ENCODE data around the gene GRIA4. TPM values are rescaled to one million over a fixed set of nuclear protein-coding genes. Genes with fewer than 3 reads are reported as not detected.
A peak's percentile ranks its signal among the peaks of the same experiment; 100 is the strongest.

Gene GRIA4
- total and polyA plus RNA-seq, 2 donors (not counting 1 experiment from before 2014, with no cell fraction given), result 0.15 to 0.50 TPM

DNA sequence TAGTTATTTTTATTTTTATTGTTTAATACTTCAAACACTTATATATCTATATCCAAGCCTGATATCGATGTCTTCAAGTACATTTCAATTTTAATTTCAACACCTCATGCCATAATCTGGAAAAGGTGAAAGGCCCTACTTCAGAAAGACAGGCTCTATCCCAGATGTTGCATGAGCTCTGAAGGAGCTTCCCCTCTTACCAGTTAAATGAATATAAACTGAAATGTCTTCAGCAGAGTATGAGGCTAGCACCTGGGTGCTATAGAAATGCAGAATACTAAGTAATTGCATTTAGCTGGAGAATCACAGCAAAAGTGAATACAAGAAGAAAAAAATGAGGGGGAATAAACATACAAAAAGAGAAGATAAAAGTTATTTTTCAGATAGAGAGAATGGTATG, 11.5 kb upstream of the GRIA4 start:
- Histone ChIP-seq H3K9ac (ENCODE audit: insufficient read depth, low read length) (no peak overlapping the region), H4K20me1 (ENCODE audit: control insufficient read depth, extremely low read depth, insufficient read depth, low read length) (no peaks in the 10 kb centered on the region), H3K4me1 (ENCODE audit: control insufficient read depth, extremely low read depth, insufficient read depth, low read length) (no peaks in the 10 kb centered on the region), H3K36me3 (ENCODE audit: control insufficient read depth, insufficient read depth, low read length) (no peaks in the 10 kb centered on the region), H3K79me2 (ENCODE audit: control insufficient read depth, insufficient read depth, low read length) (no peaks in the 10 kb centered on the region), H3K4me3 (replicated peaks in 1 of 4; ENCODE audit: control extremely low read depth in 1 of 4, insufficient read depth in 1 of 4, low read depth in 3 of 4, low read length in 4 of 4) (no peak overlapping the region), H2AFZ (ENCODE audit: low read length) (no peak overlapping the region), H3K4me2 (ENCODE audit: extremely low read depth, insufficient read depth, low read length) (no peak overlapping the region), H3K9me3 (ENCODE audit: control insufficient read depth, insufficient read depth, low read depth, low read length) (no peaks in the 10 kb centered on the region), H3K27ac (ENCODE audit: insufficient read depth, low read length) (no peak overlapping the region), H3K27me3 (ENCODE audit: control insufficient read depth, insufficient read depth, low read length) (no peaks in the 10 kb centered on the region)
- TF ChIP-seq, protein P1, sequence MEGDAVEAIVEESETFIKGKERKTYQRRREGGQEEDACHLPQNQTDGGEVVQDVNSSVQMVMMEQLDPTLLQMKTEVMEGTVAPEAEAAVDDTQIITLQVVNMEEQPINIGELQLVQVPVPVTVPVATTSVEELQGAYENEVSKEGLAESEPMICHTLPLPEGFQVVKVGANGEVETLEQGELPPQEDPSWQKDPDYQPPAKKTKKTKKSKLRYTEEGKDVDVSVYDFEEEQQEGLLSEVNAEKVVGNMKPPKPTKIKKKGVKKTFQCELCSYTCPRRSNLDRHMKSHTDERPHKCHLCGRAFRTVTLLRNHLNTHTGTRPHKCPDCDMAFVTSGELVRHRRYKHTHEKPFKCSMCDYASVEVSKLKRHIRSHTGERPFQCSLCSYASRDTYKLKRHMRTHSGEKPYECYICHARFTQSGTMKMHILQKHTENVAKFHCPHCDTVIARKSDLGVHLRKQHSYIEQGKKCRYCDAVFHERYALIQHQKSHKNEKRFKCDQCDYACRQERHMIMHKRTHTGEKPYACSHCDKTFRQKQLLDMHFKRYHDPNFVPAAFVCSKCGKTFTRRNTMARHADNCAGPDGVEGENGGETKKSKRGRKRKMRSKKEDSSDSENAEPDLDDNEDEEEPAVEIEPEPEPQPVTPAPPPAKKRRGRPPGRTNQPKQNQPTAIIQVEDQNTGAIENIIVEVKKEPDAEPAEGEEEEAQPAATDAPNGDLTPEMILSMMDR (conservative IDR thresholded peaks at IDR 0.05 in 1 of 2, IDR thresholded peaks at IDR 0.05 in 1 of 2; ENCODE audit: low read depth in 1 of 2, low read length in 2 of 2), result no peak
- TF ChIP-seq EZH2 (IDR thresholded peaks at IDR 0.05; ENCODE audit: low read length, missing control alignments), result no peak
- no peak for DNase-seq (ENCODE audit: low read depth in 2 of 2)

DNA sequence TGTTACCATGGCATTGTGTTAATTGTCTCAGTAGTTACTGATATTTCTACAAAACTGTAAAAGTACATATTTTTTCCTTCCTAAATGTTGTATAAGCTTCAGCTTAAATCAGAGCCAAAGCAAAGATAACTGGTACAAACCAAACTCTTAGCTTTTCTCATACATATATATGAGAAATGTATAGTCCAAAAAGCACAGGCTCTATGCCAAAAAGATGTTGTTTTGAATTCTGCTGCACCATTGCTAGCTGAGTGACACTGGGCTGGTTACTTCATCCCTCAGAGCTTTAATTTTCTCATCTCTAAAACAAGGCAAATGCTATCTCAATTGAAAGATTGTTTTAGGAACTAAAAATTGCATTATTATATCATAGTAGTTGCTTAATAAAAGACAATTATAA, 6.7 kb upstream of the GRIA4 start:
- Histone ChIP-seq H3K9me3 (ENCODE audit: control insufficient read depth, insufficient read depth, low read depth, low read length) (no peaks in the 10 kb centered on the region), H3K79me2 (ENCODE audit: control insufficient read depth, insufficient read depth, low read length) (no peaks in the 10 kb centered on the region), H2AFZ (ENCODE audit: low read length) (no peak overlapping the region), H4K20me1 (ENCODE audit: control insufficient read depth, extremely low read depth, insufficient read depth, low read length) (no peaks in the 10 kb centered on the region), H3K4me3 (replicated peaks in 1 of 4; ENCODE audit: control extremely low read depth in 1 of 4, insufficient read depth in 1 of 4, low read depth in 3 of 4, low read length in 4 of 4) (no peak overlapping the region), H3K9ac (ENCODE audit: insufficient read depth, low read length) (no peak overlapping the region), H3K4me1 (ENCODE audit: control insufficient read depth, extremely low read depth, insufficient read depth, low read length) (no peaks in the 10 kb centered on the region), H3K4me2 (ENCODE audit: extremely low read depth, insufficient read depth, low read length) (no peak overlapping the region), H3K27me3 (ENCODE audit: control insufficient read depth, insufficient read depth, low read length) (no peaks in the 10 kb centered on the region), H3K36me3 (ENCODE audit: control insufficient read depth, insufficient read depth, low read length) (no peaks in the 10 kb centered on the region), H3K27ac (ENCODE audit: insufficient read depth, low read length) (no peak overlapping the region)
- no peak for DNase-seq (ENCODE audit: low read depth in 2 of 2)
- TF ChIP-seq EZH2 (IDR thresholded peaks at IDR 0.05; ENCODE audit: low read length, missing control alignments), result no peak
- TF ChIP-seq, protein P1 (conservative IDR thresholded peaks at IDR 0.05 in 1 of 2, IDR thresholded peaks at IDR 0.05 in 1 of 2; ENCODE audit: low read depth in 1 of 2, low read length in 2 of 2), result no peak

DNA sequence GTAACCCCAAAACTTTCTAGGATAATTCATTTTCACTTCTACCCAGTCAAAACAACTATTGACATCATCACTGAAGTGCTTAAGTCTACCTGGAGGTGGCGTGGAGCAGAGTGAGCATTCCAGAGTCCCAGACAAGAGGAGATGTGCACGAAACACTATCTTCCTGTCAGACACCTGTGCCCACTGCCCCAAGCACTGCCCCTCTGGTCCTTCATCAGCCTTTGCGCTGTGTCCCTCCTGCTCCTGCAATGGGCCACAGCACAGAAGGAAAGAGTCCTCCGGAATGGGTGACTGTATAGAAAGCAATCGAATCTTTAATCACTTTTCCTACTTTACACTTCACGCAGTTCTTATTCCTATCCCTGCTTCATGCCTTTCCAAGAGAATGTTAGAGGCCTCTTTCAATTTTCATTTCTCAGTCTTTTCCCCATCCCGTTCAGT, 512 bp upstream of the GRIA4 start:
- Histone ChIP-seq H3K27me3 (ENCODE audit: control insufficient read depth, insufficient read depth, low read length) (peaks cover 5% of the 10 kb centered on the region), H3K9ac (ENCODE audit: insufficient read depth, low read length) (no peak overlapping the region), H3K79me2 (ENCODE audit: control insufficient read depth, insufficient read depth, low read length) (no peaks in the 10 kb centered on the region), H4K20me1 (ENCODE audit: control insufficient read depth, extremely low read depth, insufficient read depth, low read length) (no peaks in the 10 kb centered on the region), H2AFZ (ENCODE audit: low read length) (no peak overlapping the region), H3K4me2 (ENCODE audit: extremely low read depth, insufficient read depth, low read length) (peak overlapping the region; percentile 93), H3K36me3 (ENCODE audit: control insufficient read depth, insufficient read depth, low read length) (no peaks in the 10 kb centered on the region), H3K4me1 (ENCODE audit: control insufficient read depth, extremely low read depth, insufficient read depth, low read length) (peaks cover 6% of the 10 kb centered on the region), H3K4me3 (replicated peaks in 1 of 4; ENCODE audit: control extremely low read depth in 1 of 4, insufficient read depth in 1 of 4, low read depth in 3 of 4, low read length in 4 of 4) (peak overlapping the region in 1 of 4 experiments; percentile 23), H3K27ac (ENCODE audit: insufficient read depth, low read length) (no peak overlapping the region), H3K9me3 (ENCODE audit: control insufficient read depth, insufficient read depth, low read depth, low read length) (no peaks in the 10 kb centered on the region)
- DNase-seq (ENCODE audit: low read depth in 2 of 2), result peak in 1 of 2 donors; percentile 13
- TF ChIP-seq, protein P1 (conservative IDR thresholded peaks at IDR 0.05 in 1 of 2, IDR thresholded peaks at IDR 0.05 in 1 of 2; ENCODE audit: low read depth in 1 of 2, low read length in 2 of 2), result peak in 1 of 2 donors; percentile 51
- no peak for TF ChIP-seq EZH2 (IDR thresholded peaks at IDR 0.05; ENCODE audit: low read length, missing control alignments)

Measured in fibroblast of lung (primary cell).